Activated T-helper 1 cell treated with Interleukin-2 at 50 U/mL for 16 hours (primary cell): Measurements from ENCODE around the gene CDH24.
A peak's percentile ranks its signal among the peaks of the same experiment; 100 is the strongest.

ENCODE experiments used
- DNase-seq: peaks from one replicate; pipeline ENCODE4 v3.0.0-alpha.2; 2020; ENCODE audit warnings: low read depth

CDH24 gene

GRCh38 chr14:23066368-23066767 is 9.0 kb upstream of the CDH24 start:
- DNase-seq = no peak

- DNase-seq = no peak
These were observed 6.3 kb upstream of the CDH24 start for GRCh38 chr14:23063601-23064000.

GRCh38 chr14:23062002-23062401 is 4.7 kb upstream of the CDH24 start:
- no peak for DNase-seq

DNA sequence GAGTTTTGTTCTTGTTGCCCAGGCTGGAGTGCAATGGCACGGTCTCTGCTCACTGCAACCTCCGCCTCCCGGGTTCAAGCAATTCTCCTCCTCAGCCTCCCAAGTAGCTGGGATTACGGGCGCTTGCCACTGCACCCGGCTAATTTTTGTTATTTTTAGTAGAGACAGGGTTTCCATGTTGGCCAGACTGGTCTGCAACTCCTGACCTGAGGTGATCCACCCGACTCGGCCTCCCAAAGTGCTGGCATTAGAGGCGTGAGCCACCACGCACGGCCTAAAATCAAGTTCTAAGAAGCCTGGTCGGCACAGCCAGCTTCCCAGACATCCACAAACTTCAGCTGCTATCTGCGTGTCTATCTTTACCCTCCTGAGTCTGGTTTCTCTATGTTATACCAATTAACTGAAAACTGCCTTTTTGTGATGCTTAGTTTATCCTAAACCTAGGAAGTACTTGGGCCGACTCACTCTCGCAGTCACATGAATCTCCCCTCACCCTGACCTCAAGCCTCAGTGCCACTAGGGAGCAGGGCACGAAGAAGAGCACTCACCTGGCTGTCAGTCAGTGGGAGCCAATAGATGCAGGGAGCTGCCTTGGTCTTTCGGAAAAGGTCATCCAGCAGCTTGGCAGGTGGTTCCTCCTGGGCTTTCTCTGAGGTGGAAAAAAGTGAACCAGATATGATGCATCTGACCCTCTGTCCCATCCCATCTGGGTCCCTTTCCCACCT is 3.4 kb upstream of the CDH24 start:
- DNase-seq = no peak

DNA sequence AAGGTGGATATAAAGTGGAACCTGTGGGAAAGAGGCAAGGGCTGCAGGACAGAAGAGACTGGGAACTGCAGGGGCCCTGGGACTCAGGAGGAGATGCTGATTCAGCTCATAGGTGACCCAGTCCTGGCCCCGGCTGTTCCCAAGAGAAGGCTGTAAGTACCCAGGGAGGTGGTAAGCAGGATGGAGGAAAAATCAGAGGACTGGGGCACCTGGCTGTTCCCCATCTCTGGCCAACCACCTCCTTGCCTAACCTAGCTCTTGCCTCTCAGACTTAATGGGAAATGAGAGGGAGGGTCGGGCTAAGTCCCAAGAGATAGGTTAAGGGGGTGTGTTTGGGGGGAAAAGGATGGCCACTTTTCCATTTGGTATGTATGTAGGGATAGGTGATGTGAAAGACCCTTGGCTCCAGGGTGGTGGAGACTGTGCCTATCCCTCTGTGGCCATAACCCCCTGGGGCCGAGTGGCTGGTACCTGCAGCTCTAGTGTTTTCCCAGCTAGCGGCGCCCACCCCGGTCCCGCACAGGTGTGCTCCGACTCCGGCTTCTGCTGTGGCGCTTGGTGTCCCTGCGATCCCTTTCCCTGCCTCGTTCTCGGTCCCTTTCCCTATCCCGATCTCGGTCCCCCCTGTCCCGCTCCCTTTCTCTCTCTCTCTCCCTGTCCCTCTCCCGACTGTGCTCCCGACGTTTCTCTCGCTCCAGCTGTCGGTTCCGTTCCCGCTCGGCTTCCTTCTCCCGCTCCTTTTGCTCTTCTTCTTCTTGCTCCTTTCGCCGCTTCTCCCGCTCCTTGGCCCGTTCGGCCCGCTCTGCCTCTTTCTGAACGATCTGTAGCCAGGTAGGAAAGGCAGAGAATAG is 1.6 kb upstream of the CDH24 start:
- DNase-seq = no peak

GRCh38 chr14:23057757-23058653 is 685 bp upstream of the CDH24 start:
- peak; percentile 75 for DNase-seq

DNA sequence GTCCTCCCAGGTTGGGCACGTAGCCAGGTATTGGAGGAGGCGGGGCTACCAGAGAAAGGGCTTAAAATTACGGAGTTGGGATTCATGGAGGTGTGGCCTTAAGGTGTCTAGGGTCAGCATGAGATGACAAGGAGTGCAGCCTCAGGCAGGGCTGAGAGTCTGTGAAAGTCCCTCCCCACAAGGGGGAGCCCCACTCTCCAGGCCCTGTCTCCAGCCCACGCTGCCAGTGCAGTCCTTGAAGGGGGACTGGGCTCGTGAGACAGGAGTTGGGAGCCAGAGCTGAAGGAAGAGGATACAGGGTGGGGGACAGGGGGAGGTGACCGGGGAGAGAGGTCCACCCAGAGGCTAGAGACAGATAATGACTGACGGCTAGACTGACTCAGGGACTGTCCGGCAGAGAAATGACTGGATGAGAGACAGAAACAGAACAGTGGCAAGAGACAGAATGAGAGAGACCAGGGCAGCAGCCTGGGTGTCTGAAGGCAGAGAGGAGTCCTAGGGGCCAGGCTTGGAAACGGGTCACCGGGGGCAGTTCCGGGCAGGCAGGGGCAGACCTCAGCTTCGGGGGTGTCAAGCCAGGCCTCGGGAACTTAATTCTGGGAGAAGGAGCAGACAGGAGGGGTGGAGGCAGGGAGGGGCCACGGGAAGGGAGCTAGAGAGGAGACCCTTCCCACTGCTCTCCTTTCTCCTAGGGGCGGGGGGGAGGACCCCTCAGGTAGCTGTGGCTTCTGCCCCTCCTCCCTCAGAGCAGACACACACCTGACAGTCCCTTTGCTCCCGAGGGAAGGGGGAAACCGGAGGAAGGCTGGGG is 970 bp downstream of the CDH24 start:
- peak; percentile 41 for DNase-seq

- no peak for DNase-seq
These were observed 1.6 kb downstream of the CDH24 start for GRCh38 chr14:23055621-23056144.

DNA sequence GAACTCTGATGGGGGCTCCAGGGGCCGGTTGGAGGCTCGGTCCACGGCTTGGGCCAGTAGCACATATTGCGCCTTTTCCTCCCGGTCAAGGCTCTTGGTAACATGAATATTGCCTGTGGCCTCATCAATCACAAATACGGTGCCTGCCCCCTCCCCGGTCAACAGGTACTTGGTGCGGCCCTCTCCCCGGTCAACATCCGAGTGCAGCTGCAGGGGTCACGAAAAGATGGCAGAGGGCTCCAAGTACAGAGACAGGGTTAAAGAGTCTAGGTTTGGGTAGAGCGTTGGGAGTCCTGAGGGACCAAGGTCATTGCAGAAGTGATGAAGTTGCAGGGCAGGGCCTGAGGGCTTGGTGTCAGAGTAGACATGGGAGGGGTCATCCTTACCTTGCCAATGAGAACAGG is 2.2 kb downstream of the CDH24 start:
- DNase-seq = no peak

- no peak for DNase-seq
These were observed 3.1 kb downstream of the CDH24 start for GRCh38 chr14:23054000-23054811.

GRCh38 chr14:23053426-23053825 is 3.9 kb downstream of the CDH24 start:
- no peak for DNase-seq

DNA sequence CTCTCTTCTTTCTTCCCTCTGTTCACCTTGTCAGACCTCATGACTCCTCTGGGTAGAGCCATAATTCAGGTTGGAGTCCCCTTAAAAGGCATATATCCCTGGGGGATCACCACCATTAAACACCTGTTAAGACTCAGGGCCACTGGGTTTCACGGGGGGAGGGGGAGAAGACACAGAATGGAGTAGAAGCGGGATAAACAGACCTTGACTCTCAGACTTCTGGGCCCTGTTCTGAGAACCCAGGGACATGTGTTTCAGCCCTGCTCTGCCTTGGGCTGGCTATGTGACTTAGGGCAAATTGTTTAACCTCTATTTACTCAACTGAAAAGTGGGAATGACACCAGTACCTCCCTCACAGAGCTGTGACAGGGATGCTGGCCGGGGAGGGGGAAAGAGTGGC is 4.6 kb downstream of the CDH24 start:
- no peak for DNase-seq

- no peak for DNase-seq
These were observed 5.1 kb downstream of the CDH24 start for GRCh38 chr14:23052182-23052623.

GRCh38 chr14:23051141-23052057 is 5.9 kb downstream of the CDH24 start:
- no peak for DNase-seq

- DNase-seq = no peak
These were observed 8.3 kb downstream of the CDH24 start for GRCh38 chr14:23049011-23049410.

DNA sequence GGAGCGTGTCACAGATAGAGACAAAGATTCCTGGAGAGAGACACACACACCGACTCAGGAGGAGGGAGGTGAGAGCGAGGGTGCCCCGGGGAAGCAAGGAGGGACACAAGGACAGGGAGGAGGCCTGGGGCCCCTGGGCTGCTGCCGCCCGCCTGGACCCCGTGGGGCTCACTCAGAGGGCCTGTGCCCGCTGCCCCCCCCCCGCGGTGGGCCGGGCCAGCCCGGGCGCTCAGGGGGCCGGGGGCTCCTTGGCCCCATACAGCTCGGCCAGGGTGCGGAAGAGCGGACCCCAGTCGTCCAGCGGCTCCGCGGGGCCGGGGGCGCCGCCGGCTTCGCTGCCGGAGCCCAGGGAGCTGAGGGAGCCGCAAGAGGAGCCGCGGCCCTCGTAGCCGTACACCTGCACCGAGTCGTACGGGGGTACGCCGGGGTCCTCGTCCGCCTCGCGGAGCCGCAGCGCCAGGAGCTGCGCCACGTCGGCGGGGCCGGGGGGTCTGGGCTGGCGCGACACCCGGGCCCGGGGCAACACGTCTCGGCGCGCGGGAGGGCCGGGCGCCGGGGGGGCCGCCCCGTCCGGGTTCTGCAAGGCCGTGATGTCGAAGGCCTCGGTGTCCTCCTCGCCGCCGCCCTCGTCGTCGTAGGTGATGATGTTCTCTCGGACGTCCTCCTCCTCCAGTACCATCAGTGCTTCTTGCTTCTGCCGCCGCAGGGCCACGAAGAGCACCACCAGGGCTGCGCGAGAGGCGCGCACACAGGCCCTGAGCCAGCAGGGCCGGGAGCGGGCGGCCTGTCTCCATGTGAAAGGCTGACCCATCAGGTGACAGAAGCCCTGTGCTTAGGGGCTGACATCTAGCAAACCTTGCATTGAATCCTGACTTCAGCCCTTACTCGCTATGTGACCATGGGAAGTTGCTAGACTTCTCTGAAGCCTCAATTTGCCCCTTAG is 9.3 kb downstream of the CDH24 start:
- no peak for DNase-seq

DNA sequence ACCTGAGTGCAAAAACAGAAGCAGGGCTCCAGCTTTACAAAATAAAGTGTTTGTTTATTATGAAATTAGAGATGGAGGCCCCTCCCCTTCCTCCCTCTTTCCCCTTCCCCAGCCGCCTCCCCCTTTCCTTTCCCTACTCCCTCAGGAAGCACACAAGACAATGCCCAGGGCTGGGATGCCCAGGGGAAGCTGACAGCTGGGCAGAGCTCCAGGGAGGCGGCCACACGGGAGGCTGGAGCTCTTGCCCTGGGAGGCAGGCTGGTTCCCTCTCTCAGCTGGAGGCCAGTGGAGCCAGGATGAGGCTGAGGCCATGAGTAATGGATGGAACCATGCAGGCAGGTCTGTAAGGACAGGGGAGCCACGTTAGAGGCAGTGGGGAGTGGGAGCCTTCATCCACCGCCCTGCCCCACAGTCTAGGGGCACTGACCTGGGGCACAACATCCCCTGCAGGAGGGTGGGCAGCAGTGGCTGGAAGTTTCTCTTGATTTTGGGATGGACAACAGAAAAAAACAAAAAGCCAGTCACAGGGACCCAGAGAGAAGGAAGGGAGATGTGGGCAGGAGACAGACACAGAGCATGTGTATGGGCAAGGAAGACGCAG is 10.2 kb downstream of the CDH24 start:
- DNase-seq = no peak
